H1 (cell line): ENCODE results near the gene ERICH6.

ENCODE experiments used
- CEBPB ChIP-seq: IDR thresholded peaks from 2 replicates; pipeline ENCODE4 v1.6.1; 2012; ENCODE audit warnings: low read depth, low read length
- CREB1 ChIP-seq: IDR thresholded peaks from 2 replicates; pipeline ENCODE4 v1.6.1; 2012; ENCODE audit warnings: inconsistent platforms
- CTCF ChIP-seq, 3 experiments: IDR thresholded peaks; 1 replicate in 2 of 3; 2 replicates in 1 of 3; pipeline versions ENCODE4 v1.5.1 to v1.6.1; 2011; ENCODE audit warnings: low read length in 3 of 3, mild to moderate bottlenecking in 3 of 3, inconsistent platforms in 2 of 3, low read depth in 1 of 3, moderate library complexity in 1 of 3; ENCODE audit not compliant: insufficient read depth in 1 of 3; ENCODE audit errors: control extremely low read depth in 1 of 3
- EP300 ChIP-seq, 2 experiments: IDR thresholded peaks; 1 replicate in 1 of 2; 2 replicates in 1 of 2; pipeline ENCODE4 v1.6.1; 2011 to 2012; ENCODE audit warnings: low read depth in 2 of 2, low read length in 2 of 2, mild to moderate bottlenecking in 2 of 2, borderline replicate concordance in 1 of 2, inconsistent platforms in 1 of 2, moderate library complexity in 1 of 2
- JUN ChIP-seq: IDR thresholded peaks from 2 replicates; pipeline ENCODE4 v1.6.1; 2011; ENCODE audit warnings: low read depth, mild to moderate bottlenecking, improper control_type of control experiment, low read length
- POLR2A ChIP-seq, 2 experiments: IDR thresholded peaks; 1 replicate in 1 of 2; 2 replicates in 1 of 2; pipeline ENCODE4 v1.6.1; 2011; ENCODE audit warnings: low read depth in 2 of 2, low read length in 2 of 2, mild to moderate bottlenecking in 2 of 2; ENCODE audit errors: control extremely low read depth in 1 of 2
- POLR2AphosphoS5 ChIP-seq: IDR thresholded peaks from 2 replicates; pipeline ENCODE4 v1.6.1; 2011; ENCODE audit warnings: low read depth, low read length
- RAD21 ChIP-seq, 2 experiments: IDR thresholded peaks in 1 of 2; conservative IDR thresholded peaks in 1 of 2; 2 replicates each; pipeline ENCODE4 v1.6.1; 2011; ENCODE audit warnings: low read depth in 2 of 2, low read length in 2 of 2, improper control_type of control experiment in 1 of 2, inconsistent platforms in 1 of 2, mild to moderate bottlenecking in 1 of 2, moderate library complexity in 1 of 2
- TAF1 ChIP-seq: IDR thresholded peaks from 2 replicates; pipeline ENCODE4 v1.6.1; 2011; ENCODE audit warnings: mild to moderate bottlenecking, low read depth, low read length
- YY1 ChIP-seq: IDR thresholded peaks from 2 replicates; pipeline ENCODE4 v1.6.1; 2011; ENCODE audit warnings: low read depth, mild to moderate bottlenecking, low read length

- no peak for TF ChIP-seq CTCF (IDR thresholded peaks at IDR 0.05; ENCODE audit: control extremely low read depth in 1 of 3, insufficient read depth in 1 of 3, low read depth in 1 of 3, low read length in 3 of 3)
- no peak for TF ChIP-seq EP300 (IDR thresholded peaks at IDR 0.05; ENCODE audit: borderline replicate concordance in 1 of 2, low read depth in 2 of 2, low read length in 2 of 2)
- TF ChIP-seq POLR2AphosphoS5 = no peak
- no peak for TF ChIP-seq JUN
- TF ChIP-seq POLR2A (IDR thresholded peaks at IDR 0.05; ENCODE audit: control extremely low read depth in 1 of 2, low read depth in 2 of 2, low read length in 2 of 2) = no peak
- TF ChIP-seq TAF1 = no peak
- TF ChIP-seq CREB1 = no peak
- TF ChIP-seq RAD21 (IDR thresholded peaks at IDR 0.05 in 1 of 2, conservative IDR thresholded peaks at IDR 0.05 in 1 of 2; ENCODE audit: low read depth in 2 of 2, low read length in 2 of 2) = no peak
- TF ChIP-seq CEBPB = no peak
- TF ChIP-seq YY1 = no peak
Observed at GRCh38 chr3:150635076-150635475, 68.6 kb downstream of the ERICH6 start.
